Eye (tissue), 1 donor: ENCODE results near the gene CFAP74.

Source experiments
- DNase-seq: peaks from one replicate; pipeline ENCODE4 v3.0.0-alpha.2; 2015

CFAP74 gene

GRCh38 chr1:1925437-1926345 is 77.9 kb downstream of the CFAP74 start:
- no peak for DNase-seq

GRCh38 chr1:1924849-1925248 is 78.7 kb downstream of the CFAP74 start:
- no peak for DNase-seq

GRCh38 chr1:1924386-1924785 is 79.2 kb downstream of the CFAP74 start:
- no peak for DNase-seq

GRCh38 chr1:1922956-1923833 is 80.4 kb downstream of the CFAP74 start:
- no peak for DNase-seq

- DNase-seq, result no peak
These were observed 81.0 kb downstream of the CFAP74 start for GRCh38 chr1:1922702-1922955.

GRCh38 chr1:1921901-1922701 is 81.5 kb downstream of the CFAP74 start:
- no peak for DNase-seq

- DNase-seq, result no peak
These were observed 82.1 kb downstream of the CFAP74 start for GRCh38 chr1:1921459-1921862.

GRCh38 chr1:1920608-1921458 is 82.8 kb downstream of the CFAP74 start:
- DNase-seq, result no peak

- no peak for DNase-seq
These were observed 83.5 kb downstream of the CFAP74 start for GRCh38 chr1:1920057-1920607.

- DNase-seq, result peak; percentile 99
These were observed 84.1 kb downstream of the CFAP74 start for GRCh38 chr1:1919304-1920056.

GRCh38 chr1:1918901-1919303 is 84.7 kb downstream of the CFAP74 start, which contains the start of gene TMEM52:
Gene TMEM52, minus strand, starts transcription at chr1:1919279. Its CDS starts 14 bp downstream, at chr1:1919265.
- no peak for DNase-seq

- no peak for DNase-seq
These were observed 85.3 kb downstream of the CFAP74 start for GRCh38 chr1:1917995-1918900.

- no peak for DNase-seq
These were observed 86.1 kb downstream of the CFAP74 start for GRCh38 chr1:1917304-1917976.

- no peak for DNase-seq
These were observed 86.7 kb downstream of the CFAP74 start for GRCh38 chr1:1916851-1917251.

GRCh38 chr1:1915911-1916840 is 87.4 kb downstream of the CFAP74 start:
- no peak for DNase-seq

- DNase-seq, result no peak
These were observed 88.5 kb downstream of the CFAP74 start, which contains the start of gene CALML6 for GRCh38 chr1:1914971-1915692. Gene CALML6, plus strand, starts transcription at chr1:1915260. Its CDS starts 21 bp downstream, at chr1:1915281.
